ENCODE results near the gene DIAPH2. TPM values are rescaled to one million over a fixed set of nuclear protein-coding genes. Genes with fewer than 3 reads are reported as not detected.

The DIAPH2 gene
- total and polyA plus RNA-seq, 2 donors (not counting 1 experiment from before 2014, with no cell fraction given) = 16.8 to 18.5 TPM

DNA sequence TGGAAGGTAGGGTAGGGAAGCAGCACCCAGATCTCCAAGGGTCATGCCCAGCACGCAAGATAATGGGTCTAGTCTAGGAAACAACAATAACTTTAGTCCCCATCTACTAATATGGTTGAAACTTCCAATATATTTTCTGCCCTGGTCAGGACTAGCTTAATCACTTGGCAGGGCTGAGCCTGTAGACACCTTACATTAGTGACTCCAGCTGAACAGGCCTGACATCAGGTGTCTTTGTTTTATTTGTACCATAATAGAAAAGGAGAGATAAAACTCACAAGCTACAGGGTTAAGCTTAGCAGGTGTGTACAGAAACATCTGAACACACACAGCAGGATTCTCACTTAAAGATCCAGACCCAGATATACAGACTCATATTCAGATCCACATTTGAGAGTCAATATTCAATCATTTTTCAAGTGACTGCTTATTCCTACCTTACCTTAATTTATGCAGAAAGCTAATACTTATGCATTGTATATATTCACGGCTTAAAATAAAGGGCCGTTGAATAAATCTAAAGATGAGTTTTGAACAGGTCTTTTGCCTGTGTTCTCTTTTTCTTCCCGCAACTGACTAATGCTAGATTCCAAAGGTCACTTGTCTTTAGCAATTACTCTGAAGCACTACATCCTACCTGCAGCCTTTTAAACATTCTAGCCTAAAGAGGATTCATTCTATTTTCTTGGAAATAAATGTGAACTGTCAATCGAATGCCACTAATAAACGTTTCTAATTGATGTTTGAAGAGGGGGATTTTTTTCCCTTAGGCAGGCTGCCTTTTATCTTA lies 944.4 kb downstream of the DIAPH2 start:
- Histone ChIP-seq H3K4me3 (replicated peaks in 1 of 4; ENCODE audit: control extremely low read depth in 1 of 4, insufficient read depth in 1 of 4, low read depth in 3 of 4, low read length in 4 of 4) (no peak overlapping the region), H3K27ac (ENCODE audit: insufficient read depth, low read length) (no peak overlapping the region), H3K4me2 (ENCODE audit: extremely low read depth, insufficient read depth, low read length) (no peak overlapping the region), H3K9me3 (ENCODE audit: control insufficient read depth, insufficient read depth, low read depth, low read length) (no peaks in the 10 kb centered on the region), H2AFZ (ENCODE audit: low read length) (no peak overlapping the region), H3K27me3 (ENCODE audit: control insufficient read depth, insufficient read depth, low read length) (no peaks in the 10 kb centered on the region), H3K36me3 (ENCODE audit: control insufficient read depth, insufficient read depth, low read length) (no peaks in the 10 kb centered on the region), H4K20me1 (ENCODE audit: control insufficient read depth, extremely low read depth, insufficient read depth, low read length) (no peaks in the 10 kb centered on the region), H3K9ac (ENCODE audit: insufficient read depth, low read length) (no peak overlapping the region), H3K79me2 (ENCODE audit: control insufficient read depth, insufficient read depth, low read length) (no peaks in the 10 kb centered on the region), H3K4me1 (ENCODE audit: control insufficient read depth, extremely low read depth, insufficient read depth, low read length) (no peaks in the 10 kb centered on the region)
- no peak for DNase-seq (ENCODE audit: low read depth in 2 of 2)
- TF ChIP-seq, protein P1, sequence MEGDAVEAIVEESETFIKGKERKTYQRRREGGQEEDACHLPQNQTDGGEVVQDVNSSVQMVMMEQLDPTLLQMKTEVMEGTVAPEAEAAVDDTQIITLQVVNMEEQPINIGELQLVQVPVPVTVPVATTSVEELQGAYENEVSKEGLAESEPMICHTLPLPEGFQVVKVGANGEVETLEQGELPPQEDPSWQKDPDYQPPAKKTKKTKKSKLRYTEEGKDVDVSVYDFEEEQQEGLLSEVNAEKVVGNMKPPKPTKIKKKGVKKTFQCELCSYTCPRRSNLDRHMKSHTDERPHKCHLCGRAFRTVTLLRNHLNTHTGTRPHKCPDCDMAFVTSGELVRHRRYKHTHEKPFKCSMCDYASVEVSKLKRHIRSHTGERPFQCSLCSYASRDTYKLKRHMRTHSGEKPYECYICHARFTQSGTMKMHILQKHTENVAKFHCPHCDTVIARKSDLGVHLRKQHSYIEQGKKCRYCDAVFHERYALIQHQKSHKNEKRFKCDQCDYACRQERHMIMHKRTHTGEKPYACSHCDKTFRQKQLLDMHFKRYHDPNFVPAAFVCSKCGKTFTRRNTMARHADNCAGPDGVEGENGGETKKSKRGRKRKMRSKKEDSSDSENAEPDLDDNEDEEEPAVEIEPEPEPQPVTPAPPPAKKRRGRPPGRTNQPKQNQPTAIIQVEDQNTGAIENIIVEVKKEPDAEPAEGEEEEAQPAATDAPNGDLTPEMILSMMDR (conservative IDR thresholded peaks at IDR 0.05 in 1 of 2, IDR thresholded peaks at IDR 0.05 in 1 of 2; ENCODE audit: low read depth in 1 of 2, low read length in 2 of 2) = no peak
- TF ChIP-seq EZH2 (IDR thresholded peaks at IDR 0.05; ENCODE audit: low read length, missing control alignments) = no peak

DNA sequence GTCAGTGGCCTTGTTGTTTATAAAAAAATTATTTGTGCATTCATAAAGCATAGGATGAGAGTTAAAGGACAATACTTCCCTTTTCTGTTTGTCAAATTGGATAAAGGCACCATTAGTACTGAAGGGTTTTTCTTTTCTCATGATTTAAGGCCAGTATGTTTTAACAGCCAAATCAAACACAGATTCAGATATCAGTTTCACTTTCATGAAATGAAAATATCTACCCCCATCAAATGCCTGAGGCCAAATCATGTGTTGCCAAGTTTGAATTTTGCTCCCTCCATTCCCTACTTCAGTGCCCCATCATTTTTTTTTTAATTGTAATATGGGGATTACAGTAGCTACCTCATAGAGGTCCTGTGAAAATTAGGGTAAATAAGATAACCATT lies 944.9 kb downstream of the DIAPH2 start:
- Histone ChIP-seq H3K27ac (ENCODE audit: insufficient read depth, low read length) (no peak overlapping the region), H3K9me3 (ENCODE audit: control insufficient read depth, insufficient read depth, low read depth, low read length) (no peaks in the 10 kb centered on the region)
- no peak for DNase-seq (ENCODE audit: low read depth in 2 of 2)

DNA sequence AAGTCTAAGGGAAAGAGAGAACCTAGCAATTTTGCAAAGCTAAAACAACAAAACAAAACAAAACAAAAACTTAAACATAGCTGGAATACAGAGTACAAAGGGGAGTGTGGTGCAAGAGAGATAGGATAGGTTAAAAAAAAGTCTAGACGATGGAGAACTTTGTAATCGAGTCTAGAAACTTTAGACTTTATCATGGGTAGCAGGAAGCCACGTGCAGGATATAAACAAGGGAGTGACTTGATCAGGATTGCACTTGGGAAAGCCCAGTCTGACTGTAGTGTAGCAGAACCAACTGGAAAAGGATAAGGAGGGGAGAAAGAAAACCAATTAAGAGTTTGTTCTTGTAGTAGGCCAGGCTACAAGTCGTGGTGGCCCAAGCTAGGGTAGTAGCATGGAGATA lies 949.2 kb downstream of the DIAPH2 start:
- Histone ChIP-seq H3K27ac (ENCODE audit: insufficient read depth, low read length) (no peak overlapping the region), H3K9ac (ENCODE audit: insufficient read depth, low read length) (no peak overlapping the region), H3K4me3 (replicated peaks in 1 of 4; ENCODE audit: control extremely low read depth in 1 of 4, insufficient read depth in 1 of 4, low read depth in 3 of 4, low read length in 4 of 4) (no peak overlapping the region), H2AFZ (ENCODE audit: low read length) (no peak overlapping the region), H3K27me3 (ENCODE audit: control insufficient read depth, insufficient read depth, low read length) (no peaks in the 10 kb centered on the region), H4K20me1 (ENCODE audit: control insufficient read depth, extremely low read depth, insufficient read depth, low read length) (no peaks in the 10 kb centered on the region), H3K9me3 (ENCODE audit: control insufficient read depth, insufficient read depth, low read depth, low read length) (no peaks in the 10 kb centered on the region), H3K79me2 (ENCODE audit: control insufficient read depth, insufficient read depth, low read length) (no peaks in the 10 kb centered on the region), H3K4me2 (ENCODE audit: extremely low read depth, insufficient read depth, low read length) (no peak overlapping the region), H3K36me3 (ENCODE audit: control insufficient read depth, insufficient read depth, low read length) (no peaks in the 10 kb centered on the region), H3K4me1 (ENCODE audit: control insufficient read depth, extremely low read depth, insufficient read depth, low read length) (no peaks in the 10 kb centered on the region)
- no peak for DNase-seq (ENCODE audit: low read depth in 2 of 2)
- no peak for TF ChIP-seq EZH2 (IDR thresholded peaks at IDR 0.05; ENCODE audit: low read length, missing control alignments)
- TF ChIP-seq, protein P1 (conservative IDR thresholded peaks at IDR 0.05 in 1 of 2, IDR thresholded peaks at IDR 0.05 in 1 of 2; ENCODE audit: low read depth in 1 of 2, low read length in 2 of 2) = no peak

More for the DNA sequence above, 944.9 kb downstream of the DIAPH2 start:
- H3K4me3 ChIP-seq (replicated peaks in 1 of 4; ENCODE audit: control extremely low read depth in 1 of 4, insufficient read depth in 1 of 4, low read depth in 3 of 4, low read length in 4 of 4) = no peak overlapping the region
- no peak overlapping the region for H3K9ac ChIP-seq (ENCODE audit: insufficient read depth, low read length)
- H3K36me3 ChIP-seq (ENCODE audit: control insufficient read depth, insufficient read depth, low read length) = no peaks in the 10 kb centered on the region
- H3K27me3 ChIP-seq (ENCODE audit: control insufficient read depth, insufficient read depth, low read length) = no peaks in the 10 kb centered on the region
- TF ChIP-seq, protein P1 (conservative IDR thresholded peaks at IDR 0.05 in 1 of 2, IDR thresholded peaks at IDR 0.05 in 1 of 2; ENCODE audit: low read depth in 1 of 2, low read length in 2 of 2) = no peak
- TF ChIP-seq EZH2 (IDR thresholded peaks at IDR 0.05; ENCODE audit: low read length, missing control alignments) = no peak
- H3K79me2 ChIP-seq (ENCODE audit: control insufficient read depth, insufficient read depth, low read length) = no peaks in the 10 kb centered on the region
- no peak overlapping the region for H3K4me2 ChIP-seq (ENCODE audit: extremely low read depth, insufficient read depth, low read length)
- H4K20me1 ChIP-seq (ENCODE audit: control insufficient read depth, extremely low read depth, insufficient read depth, low read length) = no peaks in the 10 kb centered on the region
- no peak overlapping the region for H2AFZ ChIP-seq (ENCODE audit: low read length)
- no peaks in the 10 kb centered on the region for H3K4me1 ChIP-seq (ENCODE audit: control insufficient read depth, extremely low read depth, insufficient read depth, low read length)

Measured in fibroblast of lung (primary cell).